SK-N-SH treated with all-trans-retinoic acid at 6 μM for 48 hours (cell line): ENCODE data around the gene SUGP2.

Experiments
- CREB5 ChIP-seq: fragments of 250-450 bp; sonication (Bioruptor Pico); IDR thresholded peaks from 2 replicates; pipeline ENCODE4 v1.5.1; 2020; ENCODE audit warnings: low read depth, mild to moderate bottlenecking, moderate library complexity
- PATZ1 ChIP-seq: fragments of 250-450 bp; sonication (Bioruptor Pico); IDR thresholded peaks from 2 replicates; pipeline ENCODE4 v1.8.0; 2020; ENCODE audit warnings: mild to moderate bottlenecking, moderate library complexity, borderline replicate concordance

- TF ChIP-seq PATZ1 (CRISPR knock-in tag) (no peak), CREB5 (CRISPR knock-in tag) (no peak)
These were observed 43.1 kb downstream of the SUGP2 start for GRCh38 chr19:18990128-18990708.
